Measurements from ENCODE around the gene METTL27.

DNA sequence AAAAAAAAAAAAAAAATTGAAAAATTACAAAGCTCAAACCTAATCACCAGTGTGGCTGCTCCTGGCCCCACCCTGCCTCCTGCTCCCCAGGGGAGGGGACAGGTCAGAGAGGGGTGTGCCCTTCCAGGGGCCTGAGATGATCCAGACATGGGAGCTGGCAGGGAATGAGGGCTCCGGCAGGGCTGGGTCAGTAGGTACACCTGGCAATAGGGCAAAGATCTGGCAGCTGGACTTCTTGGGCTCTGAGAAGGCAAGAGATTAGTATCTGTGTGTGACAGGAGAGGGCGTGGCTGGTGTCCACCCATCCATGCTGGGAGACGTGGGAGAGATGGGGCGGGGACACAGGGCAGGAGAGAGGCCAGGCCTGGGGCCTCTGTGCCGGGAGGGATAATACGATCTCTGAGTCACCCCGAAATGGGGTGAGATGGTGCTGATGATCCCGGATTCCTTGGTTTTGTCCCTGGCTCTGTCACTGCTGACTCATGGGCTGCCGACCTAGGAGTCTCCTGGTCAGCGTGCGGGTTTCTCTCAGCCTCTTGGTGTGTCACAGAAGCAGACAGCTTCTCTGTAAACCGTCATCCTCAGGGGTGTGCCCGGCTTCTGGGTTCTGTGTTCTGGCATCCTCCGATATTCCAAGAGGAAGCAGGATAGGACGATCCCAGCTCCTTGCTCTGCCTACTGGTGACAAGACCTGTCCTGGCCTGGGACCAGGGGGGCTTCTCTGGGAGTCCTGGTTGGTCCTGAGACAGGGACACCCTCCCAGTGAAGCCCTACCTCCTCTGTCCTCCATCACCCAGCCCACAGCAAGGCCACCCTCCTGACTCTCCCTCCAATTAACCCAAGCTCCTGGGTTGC is 19.8 kb downstream of the METTL27 start:
- no peak for TF ChIP-seq ZBTB7A (tag by site-specific recombination; IDR thresholded peaks at IDR 0.05; ENCODE audit: low read depth)
- TF ChIP-seq, protein P1, sequence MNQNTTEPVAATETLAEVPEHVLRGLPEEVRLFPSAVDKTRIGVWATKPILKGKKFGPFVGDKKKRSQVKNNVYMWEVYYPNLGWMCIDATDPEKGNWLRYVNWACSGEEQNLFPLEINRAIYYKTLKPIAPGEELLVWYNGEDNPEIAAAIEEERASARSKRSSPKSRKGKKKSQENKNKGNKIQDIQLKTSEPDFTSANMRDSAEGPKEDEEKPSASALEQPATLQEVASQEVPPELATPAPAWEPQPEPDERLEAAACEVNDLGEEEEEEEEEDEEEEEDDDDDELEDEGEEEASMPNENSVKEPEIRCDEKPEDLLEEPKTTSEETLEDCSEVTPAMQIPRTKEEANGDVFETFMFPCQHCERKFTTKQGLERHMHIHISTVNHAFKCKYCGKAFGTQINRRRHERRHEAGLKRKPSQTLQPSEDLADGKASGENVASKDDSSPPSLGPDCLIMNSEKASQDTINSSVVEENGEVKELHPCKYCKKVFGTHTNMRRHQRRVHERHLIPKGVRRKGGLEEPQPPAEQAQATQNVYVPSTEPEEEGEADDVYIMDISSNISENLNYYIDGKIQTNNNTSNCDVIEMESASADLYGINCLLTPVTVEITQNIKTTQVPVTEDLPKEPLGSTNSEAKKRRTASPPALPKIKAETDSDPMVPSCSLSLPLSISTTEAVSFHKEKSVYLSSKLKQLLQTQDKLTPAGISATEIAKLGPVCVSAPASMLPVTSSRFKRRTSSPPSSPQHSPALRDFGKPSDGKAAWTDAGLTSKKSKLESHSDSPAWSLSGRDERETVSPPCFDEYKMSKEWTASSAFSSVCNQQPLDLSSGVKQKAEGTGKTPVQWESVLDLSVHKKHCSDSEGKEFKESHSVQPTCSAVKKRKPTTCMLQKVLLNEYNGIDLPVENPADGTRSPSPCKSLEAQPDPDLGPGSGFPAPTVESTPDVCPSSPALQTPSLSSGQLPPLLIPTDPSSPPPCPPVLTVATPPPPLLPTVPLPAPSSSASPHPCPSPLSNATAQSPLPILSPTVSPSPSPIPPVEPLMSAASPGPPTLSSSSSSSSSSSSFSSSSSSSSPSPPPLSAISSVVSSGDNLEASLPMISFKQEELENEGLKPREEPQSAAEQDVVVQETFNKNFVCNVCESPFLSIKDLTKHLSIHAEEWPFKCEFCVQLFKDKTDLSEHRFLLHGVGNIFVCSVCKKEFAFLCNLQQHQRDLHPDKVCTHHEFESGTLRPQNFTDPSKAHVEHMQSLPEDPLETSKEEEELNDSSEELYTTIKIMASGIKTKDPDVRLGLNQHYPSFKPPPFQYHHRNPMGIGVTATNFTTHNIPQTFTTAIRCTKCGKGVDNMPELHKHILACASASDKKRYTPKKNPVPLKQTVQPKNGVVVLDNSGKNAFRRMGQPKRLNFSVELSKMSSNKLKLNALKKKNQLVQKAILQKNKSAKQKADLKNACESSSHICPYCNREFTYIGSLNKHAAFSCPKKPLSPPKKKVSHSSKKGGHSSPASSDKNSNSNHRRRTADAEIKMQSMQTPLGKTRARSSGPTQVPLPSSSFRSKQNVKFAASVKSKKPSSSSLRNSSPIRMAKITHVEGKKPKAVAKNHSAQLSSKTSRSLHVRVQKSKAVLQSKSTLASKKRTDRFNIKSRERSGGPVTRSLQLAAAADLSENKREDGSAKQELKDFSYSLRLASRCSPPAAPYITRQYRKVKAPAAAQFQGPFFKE (tag by site-specific recombination; IDR thresholded peaks at IDR 0.05; ENCODE audit: borderline replicate concordance), result no peak
- TF ChIP-seq ZNF335 (tag by site-specific recombination; conservative IDR thresholded peaks at IDR 0.05), result peak; percentile 24; the same call in 1 of the 2 replicates
- TF ChIP-seq ZNF571 (tag by site-specific recombination; IDR thresholded peaks at IDR 0.05), result no peak
- TF ChIP-seq SP2 (tag by site-specific recombination; IDR thresholded peaks at IDR 0.05), result no peak
- TF ChIP-seq, protein P2, sequence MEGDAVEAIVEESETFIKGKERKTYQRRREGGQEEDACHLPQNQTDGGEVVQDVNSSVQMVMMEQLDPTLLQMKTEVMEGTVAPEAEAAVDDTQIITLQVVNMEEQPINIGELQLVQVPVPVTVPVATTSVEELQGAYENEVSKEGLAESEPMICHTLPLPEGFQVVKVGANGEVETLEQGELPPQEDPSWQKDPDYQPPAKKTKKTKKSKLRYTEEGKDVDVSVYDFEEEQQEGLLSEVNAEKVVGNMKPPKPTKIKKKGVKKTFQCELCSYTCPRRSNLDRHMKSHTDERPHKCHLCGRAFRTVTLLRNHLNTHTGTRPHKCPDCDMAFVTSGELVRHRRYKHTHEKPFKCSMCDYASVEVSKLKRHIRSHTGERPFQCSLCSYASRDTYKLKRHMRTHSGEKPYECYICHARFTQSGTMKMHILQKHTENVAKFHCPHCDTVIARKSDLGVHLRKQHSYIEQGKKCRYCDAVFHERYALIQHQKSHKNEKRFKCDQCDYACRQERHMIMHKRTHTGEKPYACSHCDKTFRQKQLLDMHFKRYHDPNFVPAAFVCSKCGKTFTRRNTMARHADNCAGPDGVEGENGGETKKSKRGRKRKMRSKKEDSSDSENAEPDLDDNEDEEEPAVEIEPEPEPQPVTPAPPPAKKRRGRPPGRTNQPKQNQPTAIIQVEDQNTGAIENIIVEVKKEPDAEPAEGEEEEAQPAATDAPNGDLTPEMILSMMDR (tag by site-specific recombination; IDR thresholded peaks at IDR 0.05), result no peak
- no peak for TF ChIP-seq ZNF121 (tag by site-specific recombination; IDR thresholded peaks at IDR 0.05)
- TF ChIP-seq ZNF548 (tag by site-specific recombination; IDR thresholded peaks at IDR 0.05), result no peak
- no peak for TF ChIP-seq ZNF184 (tag by site-specific recombination; IDR thresholded peaks at IDR 0.05)
- TF ChIP-seq, protein P3, sequence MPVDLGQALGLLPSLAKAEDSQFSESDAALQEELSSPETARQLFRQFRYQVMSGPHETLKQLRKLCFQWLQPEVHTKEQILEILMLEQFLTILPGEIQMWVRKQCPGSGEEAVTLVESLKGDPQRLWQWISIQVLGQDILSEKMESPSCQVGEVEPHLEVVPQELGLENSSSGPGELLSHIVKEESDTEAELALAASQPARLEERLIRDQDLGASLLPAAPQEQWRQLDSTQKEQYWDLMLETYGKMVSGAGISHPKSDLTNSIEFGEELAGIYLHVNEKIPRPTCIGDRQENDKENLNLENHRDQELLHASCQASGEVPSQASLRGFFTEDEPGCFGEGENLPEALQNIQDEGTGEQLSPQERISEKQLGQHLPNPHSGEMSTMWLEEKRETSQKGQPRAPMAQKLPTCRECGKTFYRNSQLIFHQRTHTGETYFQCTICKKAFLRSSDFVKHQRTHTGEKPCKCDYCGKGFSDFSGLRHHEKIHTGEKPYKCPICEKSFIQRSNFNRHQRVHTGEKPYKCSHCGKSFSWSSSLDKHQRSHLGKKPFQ (tag by site-specific recombination; IDR thresholded peaks at IDR 0.05), result no peak
- no peak for TF ChIP-seq ZIC2 (tag by site-specific recombination; IDR thresholded peaks at IDR 0.05)
- TF ChIP-seq, protein P4, sequence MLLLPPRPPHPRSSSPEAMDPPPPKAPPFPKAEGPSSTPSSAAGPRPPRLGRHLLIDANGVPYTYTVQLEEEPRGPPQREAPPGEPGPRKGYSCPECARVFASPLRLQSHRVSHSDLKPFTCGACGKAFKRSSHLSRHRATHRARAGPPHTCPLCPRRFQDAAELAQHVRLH (tag by site-specific recombination; IDR thresholded peaks at IDR 0.05), result no peak
